ENCODE results near the gene PLIN5.

Gene PLIN5

DNA sequence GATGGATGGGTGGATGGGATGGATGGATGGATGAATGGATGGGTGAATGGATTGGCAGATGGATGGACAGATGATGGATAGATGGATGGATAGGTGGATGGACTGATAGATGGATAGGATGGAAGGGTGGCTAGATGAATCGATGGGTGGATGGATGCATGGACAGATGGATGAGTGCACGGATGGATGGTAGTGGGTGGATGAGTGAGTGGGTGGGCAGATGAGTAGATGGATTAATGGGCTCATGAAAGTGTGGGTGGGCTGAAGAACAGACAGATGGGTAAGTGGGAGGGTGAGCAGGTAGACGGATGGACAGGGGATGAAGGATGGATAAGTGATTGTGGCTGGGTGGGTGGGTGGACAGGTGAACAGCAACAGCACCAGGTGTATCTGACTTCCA, 18.8 kb upstream of the PLIN5 start:
- Histone ChIP-seq H3K9me3 (ENCODE audit: severe bottlenecking) (no peaks in the 10 kb centered on the region), H3K4me3 (ENCODE audit: low read depth, low read length) (no peak overlapping the region), H3K36me3 (peaks cover 79% of the 10 kb centered on the region), H3K27me3 (ENCODE audit: insufficient read depth, low read depth, severe bottlenecking) (no peaks in the 10 kb centered on the region), H3K27ac (no peak overlapping the region)
- DNase-seq: no peak
- TF ChIP-seq, protein P1, sequence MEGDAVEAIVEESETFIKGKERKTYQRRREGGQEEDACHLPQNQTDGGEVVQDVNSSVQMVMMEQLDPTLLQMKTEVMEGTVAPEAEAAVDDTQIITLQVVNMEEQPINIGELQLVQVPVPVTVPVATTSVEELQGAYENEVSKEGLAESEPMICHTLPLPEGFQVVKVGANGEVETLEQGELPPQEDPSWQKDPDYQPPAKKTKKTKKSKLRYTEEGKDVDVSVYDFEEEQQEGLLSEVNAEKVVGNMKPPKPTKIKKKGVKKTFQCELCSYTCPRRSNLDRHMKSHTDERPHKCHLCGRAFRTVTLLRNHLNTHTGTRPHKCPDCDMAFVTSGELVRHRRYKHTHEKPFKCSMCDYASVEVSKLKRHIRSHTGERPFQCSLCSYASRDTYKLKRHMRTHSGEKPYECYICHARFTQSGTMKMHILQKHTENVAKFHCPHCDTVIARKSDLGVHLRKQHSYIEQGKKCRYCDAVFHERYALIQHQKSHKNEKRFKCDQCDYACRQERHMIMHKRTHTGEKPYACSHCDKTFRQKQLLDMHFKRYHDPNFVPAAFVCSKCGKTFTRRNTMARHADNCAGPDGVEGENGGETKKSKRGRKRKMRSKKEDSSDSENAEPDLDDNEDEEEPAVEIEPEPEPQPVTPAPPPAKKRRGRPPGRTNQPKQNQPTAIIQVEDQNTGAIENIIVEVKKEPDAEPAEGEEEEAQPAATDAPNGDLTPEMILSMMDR (IDR thresholded peaks at IDR 0.05; ENCODE audit: low read depth, low read length): no peak

DNA sequence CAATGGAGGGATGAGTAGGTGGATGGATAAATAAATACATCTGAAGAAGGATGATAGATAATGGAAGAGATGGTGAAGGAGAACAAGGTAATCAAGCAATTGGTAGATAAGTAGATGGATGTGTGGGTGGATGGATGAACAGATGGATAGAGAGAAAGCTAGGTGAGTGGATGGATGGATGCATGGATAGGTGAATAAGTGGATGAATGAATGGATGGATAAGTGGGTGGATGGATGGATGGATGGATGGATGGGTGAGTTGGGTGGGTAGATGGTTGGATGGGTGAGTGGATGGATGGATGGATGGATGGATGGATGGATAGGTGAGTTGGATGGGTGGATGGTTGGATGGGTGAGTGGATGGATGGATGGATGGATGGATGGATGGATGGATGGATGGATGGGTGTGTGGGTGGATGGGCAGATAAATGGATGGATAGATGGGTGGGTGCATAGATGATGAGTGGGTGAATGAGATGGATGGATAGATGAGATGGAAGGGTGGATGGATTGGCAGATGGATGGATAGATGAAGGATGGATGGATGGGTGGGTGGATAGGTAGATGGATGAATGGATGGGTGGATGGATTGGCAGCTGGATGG, 18.2 kb upstream of the PLIN5 start:
- Histone ChIP-seq H3K27me3 (ENCODE audit: insufficient read depth, low read depth, severe bottlenecking) (no peaks in the 10 kb centered on the region), H3K36me3 (peaks cover 84% of the 10 kb centered on the region), H3K27ac (no peak overlapping the region), H3K9me3 (ENCODE audit: severe bottlenecking) (no peaks in the 10 kb centered on the region), H3K4me3 (ENCODE audit: low read depth, low read length) (no peak overlapping the region)
- TF ChIP-seq, protein P1 (IDR thresholded peaks at IDR 0.05; ENCODE audit: low read depth, low read length): no peak
- no peak for DNase-seq

GRCh38 chr19:4552525-4552819, 17.4 kb upstream of the PLIN5 start:
- H3K4me3 ChIP-seq (ENCODE audit: low read depth, low read length): no peak overlapping the region
- no peak overlapping the region for H3K27ac ChIP-seq
- no peaks in the 10 kb centered on the region for H3K9me3 ChIP-seq (ENCODE audit: severe bottlenecking)
- H3K36me3 ChIP-seq: peaks cover 87% of the 10 kb centered on the region
- TF ChIP-seq, protein P1 (IDR thresholded peaks at IDR 0.05; ENCODE audit: low read depth, low read length): no peak
- no peaks in the 10 kb centered on the region for H3K27me3 ChIP-seq (ENCODE audit: insufficient read depth, low read depth, severe bottlenecking)
- DNase-seq: no peak

DNA sequence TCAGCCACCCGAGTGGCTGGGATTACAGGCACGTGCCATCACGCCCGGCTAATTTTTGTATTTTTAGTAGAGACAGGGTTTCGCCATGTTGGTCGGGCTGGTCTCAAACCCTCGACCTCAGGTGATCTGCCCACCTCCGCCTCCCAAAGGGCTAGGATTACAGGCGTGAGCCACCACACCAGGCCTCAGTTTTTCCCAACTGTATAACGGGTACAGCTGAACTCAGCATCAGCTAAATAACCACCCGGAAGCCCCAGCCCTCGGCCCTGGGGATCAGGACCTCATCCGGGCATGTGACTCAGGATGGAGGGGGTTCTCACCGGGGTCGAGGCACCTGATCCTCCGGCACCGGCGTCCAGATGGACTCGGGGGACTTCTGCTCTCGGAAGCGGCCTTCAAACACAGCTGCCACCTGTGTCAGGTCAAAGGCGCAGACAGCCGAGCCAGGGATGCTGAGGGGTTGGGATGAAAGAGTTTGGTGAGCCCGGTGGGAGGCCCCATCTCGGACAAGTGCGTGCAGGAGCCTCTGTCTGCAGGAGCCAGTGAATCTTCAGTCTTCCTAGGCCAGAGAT, 15.5 kb upstream of the PLIN5 start:
- no peak overlapping the region; the same call in 1 of the 2 replicates for H3K27ac ChIP-seq
- no peak overlapping the region for H3K4me3 ChIP-seq (ENCODE audit: low read depth, low read length)
- TF ChIP-seq, protein P1 (IDR thresholded peaks at IDR 0.05; ENCODE audit: low read depth, low read length): no peak
- H3K9me3 ChIP-seq (ENCODE audit: severe bottlenecking): no peaks in the 10 kb centered on the region
- H3K27me3 ChIP-seq (ENCODE audit: insufficient read depth, low read depth, severe bottlenecking): no peaks in the 10 kb centered on the region
- H3K36me3 ChIP-seq: peaks cover 88% of the 10 kb centered on the region
- no peak for DNase-seq

DNA sequence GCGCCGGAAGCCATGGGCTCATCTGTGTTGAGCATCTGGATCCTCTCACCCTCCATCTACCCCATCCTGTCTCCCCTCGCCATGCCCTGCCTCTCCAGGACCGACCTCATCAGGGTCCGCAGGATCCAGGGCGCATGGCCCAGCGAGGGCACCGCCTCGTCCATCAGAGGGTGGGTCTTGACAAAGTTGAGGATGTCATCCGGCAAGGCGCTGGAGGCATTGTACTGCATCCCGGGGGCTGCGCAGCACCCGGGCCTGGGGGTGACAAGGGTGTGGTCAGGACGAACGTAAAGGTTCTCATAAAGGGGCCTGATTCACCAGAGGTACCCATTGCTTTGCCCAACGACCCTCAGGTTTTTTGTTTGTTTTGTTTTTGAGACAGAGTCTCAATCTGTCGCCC, 15.0 kb upstream of the PLIN5 start:
- TF ChIP-seq, protein P1 (IDR thresholded peaks at IDR 0.05; ENCODE audit: low read depth, low read length): no peak
- Histone ChIP-seq H3K9me3 (ENCODE audit: severe bottlenecking) (no peaks in the 10 kb centered on the region), H3K27me3 (ENCODE audit: insufficient read depth, low read depth, severe bottlenecking) (no peaks in the 10 kb centered on the region), H3K27ac (peak overlapping the region; percentile 53), H3K36me3 (peaks cover 85% of the 10 kb centered on the region), H3K4me3 (ENCODE audit: low read depth, low read length) (no peak overlapping the region)
- DNase-seq: no peak

GRCh38 chr19:4548238-4548584, 13.2 kb upstream of the PLIN5 start:
- Histone ChIP-seq H3K9me3 (ENCODE audit: severe bottlenecking) (no peaks in the 10 kb centered on the region), H3K36me3 (peaks cover 75% of the 10 kb centered on the region), H3K27me3 (ENCODE audit: insufficient read depth, low read depth, severe bottlenecking) (no peaks in the 10 kb centered on the region), H3K4me3 (ENCODE audit: low read depth, low read length) (no peak overlapping the region), H3K27ac (no peak overlapping the region)
- TF ChIP-seq, protein P1 (IDR thresholded peaks at IDR 0.05; ENCODE audit: low read depth, low read length): no peak
- DNase-seq: no peak
